ENCODE measurements around the gene CYP3A7. TPM values are rescaled to one million over a fixed set of nuclear protein-coding genes. Genes with fewer than 3 reads are reported as not detected.
"Not testable (repeated sequence)": the region's sequence is repeated elsewhere in the genome, so short reads cannot be mapped to it uniquely, and the experiment has no call there.

The CYP3A7 gene
- total RNA-seq, 1 experiment from 2014 or later = not detected

DNA sequence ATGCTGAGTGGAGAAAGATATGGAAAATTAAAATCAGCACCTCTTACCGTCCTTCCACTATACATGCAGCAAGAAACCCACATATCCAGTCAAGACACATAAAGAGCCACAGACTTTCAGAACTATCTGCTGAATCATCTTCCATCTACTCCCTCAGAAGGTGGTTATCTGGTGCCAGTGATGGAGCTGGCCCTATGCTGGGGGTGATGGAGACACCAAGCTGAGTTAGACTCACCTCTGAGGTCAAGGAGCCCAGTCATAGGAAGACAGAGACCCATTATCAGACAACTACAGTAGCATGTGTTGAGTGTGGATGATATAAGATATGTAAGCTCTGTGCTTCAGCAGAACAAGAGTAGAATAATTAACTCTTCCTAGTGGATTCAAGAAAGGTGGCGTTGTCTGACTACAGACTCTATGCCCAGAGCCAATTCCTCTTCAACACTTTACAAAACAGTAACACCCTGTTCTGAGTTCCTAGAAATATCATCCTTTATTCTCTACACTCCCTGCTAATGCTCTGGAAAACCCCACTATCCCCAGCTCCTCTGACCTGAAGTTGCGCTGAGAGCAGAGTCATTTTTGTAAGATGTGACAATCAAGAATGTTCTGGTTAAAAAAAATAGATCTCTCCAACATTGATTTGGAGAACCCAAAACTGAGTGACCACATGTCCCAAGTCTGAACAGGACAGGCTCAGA is 69.5 kb downstream of the CYP3A7 start:
- no peak overlapping the region for H3K4me3 ChIP-seq (ENCODE audit: low read length)
- no peak overlapping the region for H2AFZ ChIP-seq (ENCODE audit: low read length)
- H3K4me2 ChIP-seq (ENCODE audit: low read length) = no peak overlapping the region
- H3K79me2 ChIP-seq (ENCODE audit: low read length) = no peaks in the 10 kb centered on the region
- ChIA-PET POLR2A (ENCODE audit: unreplicated experiment) (no interaction called here), CTCF (no interaction called here)
- H3K9me2 ChIP-seq (replicated peaks; ENCODE audit: low read length) = no peaks in the 10 kb centered on the region
- no peaks in the 10 kb centered on the region for H3K27me3 ChIP-seq (ENCODE audit: low read length)
- H4K20me1 ChIP-seq (ENCODE audit: low read length) = no peaks in the 10 kb centered on the region
- no peaks in the 10 kb centered on the region for H3K9me3 ChIP-seq (ENCODE audit: low read length)
- no peak overlapping the region for H3K27ac ChIP-seq (ENCODE audit: low read length)
- BruUV-seq (replicated peaks) = no TSS peak
- no peaks in the 10 kb centered on the region for H3F3A ChIP-seq (ENCODE audit: low read length, unreplicated experiment)
- TF ChIP-seq EZH2phosphoT487 (IDR thresholded peaks at IDR 0.05; ENCODE audit: borderline replicate concordance, low read length) (no peak), EZH2 (IDR thresholded peaks at IDR 0.05; ENCODE audit: low read length, unreplicated experiment) (no peak)
- TF ChIP-seq, protein P1, sequence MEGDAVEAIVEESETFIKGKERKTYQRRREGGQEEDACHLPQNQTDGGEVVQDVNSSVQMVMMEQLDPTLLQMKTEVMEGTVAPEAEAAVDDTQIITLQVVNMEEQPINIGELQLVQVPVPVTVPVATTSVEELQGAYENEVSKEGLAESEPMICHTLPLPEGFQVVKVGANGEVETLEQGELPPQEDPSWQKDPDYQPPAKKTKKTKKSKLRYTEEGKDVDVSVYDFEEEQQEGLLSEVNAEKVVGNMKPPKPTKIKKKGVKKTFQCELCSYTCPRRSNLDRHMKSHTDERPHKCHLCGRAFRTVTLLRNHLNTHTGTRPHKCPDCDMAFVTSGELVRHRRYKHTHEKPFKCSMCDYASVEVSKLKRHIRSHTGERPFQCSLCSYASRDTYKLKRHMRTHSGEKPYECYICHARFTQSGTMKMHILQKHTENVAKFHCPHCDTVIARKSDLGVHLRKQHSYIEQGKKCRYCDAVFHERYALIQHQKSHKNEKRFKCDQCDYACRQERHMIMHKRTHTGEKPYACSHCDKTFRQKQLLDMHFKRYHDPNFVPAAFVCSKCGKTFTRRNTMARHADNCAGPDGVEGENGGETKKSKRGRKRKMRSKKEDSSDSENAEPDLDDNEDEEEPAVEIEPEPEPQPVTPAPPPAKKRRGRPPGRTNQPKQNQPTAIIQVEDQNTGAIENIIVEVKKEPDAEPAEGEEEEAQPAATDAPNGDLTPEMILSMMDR (conservative IDR thresholded peaks at IDR 0.05; ENCODE audit: low read depth, low read length) = no peak
- H3K9ac ChIP-seq (ENCODE audit: low read length) = no peak overlapping the region
- DNase-seq = no peak
- intact Hi-C loops (cut with micrococcal nuclease) = no loop called here
- ATAC-seq = no peak
- no peaks in the 10 kb centered on the region for H3K4me1 ChIP-seq (ENCODE audit: insufficient read depth, low read length)
- no peaks in the 10 kb centered on the region for H3K36me3 ChIP-seq (ENCODE audit: low read depth, low read length)

DNA sequence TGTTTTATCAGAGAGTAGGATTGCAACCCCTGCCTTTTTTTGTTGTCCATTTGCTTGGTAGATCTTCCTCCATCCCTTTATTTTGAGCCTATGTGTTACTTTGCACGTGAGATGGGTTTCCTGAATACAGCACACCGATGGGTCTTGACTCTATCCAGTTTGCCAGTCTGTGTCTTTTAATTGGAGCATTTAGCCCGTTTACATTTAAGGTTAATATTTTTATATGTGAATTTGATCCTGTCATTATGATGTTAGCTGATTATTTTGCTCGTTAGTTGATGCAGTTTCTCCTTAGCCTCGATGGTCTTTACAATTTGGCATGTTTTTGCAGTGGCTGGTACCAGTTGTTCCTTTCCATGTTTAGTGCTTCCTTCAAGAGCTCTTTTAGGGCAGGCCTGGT is 77.1 kb downstream of the CYP3A7 start:
- DNase-seq; POLR2A ChIA-PET (ENCODE audit: unreplicated experiment): not testable (repeated sequence)

More for the DNA sequence above, 77.1 kb downstream of the CYP3A7 start:
- CTCF ChIA-PET; intact Hi-C loops (cut with micrococcal nuclease); ATAC-seq; H3K4me2 ChIP-seq (ENCODE audit: low read length); H3F3A ChIP-seq (ENCODE audit: low read length, unreplicated experiment); BruUV-seq (replicated peaks); H3K36me3 ChIP-seq (ENCODE audit: low read depth, low read length); H3K27ac ChIP-seq (ENCODE audit: low read length); H3K9ac ChIP-seq (ENCODE audit: low read length); H3K4me1 ChIP-seq (ENCODE audit: insufficient read depth, low read length); H3K9me2 ChIP-seq (replicated peaks; ENCODE audit: low read length); H3K4me3 ChIP-seq (ENCODE audit: low read length); H2AFZ ChIP-seq (ENCODE audit: low read length); H3K27me3 ChIP-seq (ENCODE audit: low read length); H4K20me1 ChIP-seq (ENCODE audit: low read length); H3K9me3 ChIP-seq (ENCODE audit: low read length); H3K79me2 ChIP-seq (ENCODE audit: low read length): not testable (repeated sequence)

Other genes starting within 250 kb of the CYP3A7 start
- gene ZNF394, start 234.9 kb downstream of the CYP3A7 start, total RNA-seq (2014; rRNA removed) = 17.7 and 19.4 TPM in 2 replicates
- gene ZKSCAN5, start 230.5 kb downstream of the CYP3A7 start, total RNA-seq (2014; rRNA removed) = 8.6 and 9.9 TPM in 2 replicates
- gene FAM200A, start 183.1 kb downstream of the CYP3A7 start, total RNA-seq (2014; rRNA removed) = 2.2 and 3.8 TPM in 2 replicates
- not detected in 2 replicates for gene ZNF655, start 176.6 kb downstream of the CYP3A7 start, total RNA-seq (2014; rRNA removed)
- not detected in 2 replicates for gene TMEM225B, start 136.9 kb downstream of the CYP3A7 start, total RNA-seq (2014; rRNA removed)
- 13.9 and 18.9 TPM in 2 replicates for gene ZSCAN25, start 118.2 kb downstream of the CYP3A7 start, total RNA-seq (2014; rRNA removed)
- not detected in 2 replicates for gene CYP3A5, start 55.2 kb downstream of the CYP3A7 start, total RNA-seq (2014; rRNA removed)
- not detected in 2 replicates for gene CYP3A4, start 49.0 kb upstream of the CYP3A7 start, total RNA-seq (2014; rRNA removed)
- not detected in 2 replicates for gene CYP3A43, start 92.8 kb upstream of the CYP3A7 start, total RNA-seq (2014; rRNA removed)
- 0.18 TPM in 1 of 2 replicates, not detected in the other for gene OR2AE1, start 141.8 kb upstream of the CYP3A7 start, total RNA-seq (2014; rRNA removed)
- gene TRIM4, start 184.3 kb upstream of the CYP3A7 start, total RNA-seq (2014; rRNA removed) = 11.1 and 13.9 TPM in 2 replicates
- gene GJC3, start 194.4 kb upstream of the CYP3A7 start, total RNA-seq (2014; rRNA removed) = 0.18 TPM in 1 of 2 replicates, not detected in the other
- gene AZGP1, start 240.8 kb upstream of the CYP3A7 start, total RNA-seq (2014; rRNA removed) = 0.18 TPM in 1 of 2 replicates, not detected in the other

All from PC-3 (cell line).